Vagina (tissue), 2 donors: Measurements from ENCODE around the gene MAPK14.

Experiments
- CTCF ChIP-seq, 3 experiments: fragments of 450-650 bp in 2 of 3; fragments of 200-600 bp in 1 of 3; sonication (generic) in 1 of 3; IDR thresholded peaks; one replicate each; pipeline ENCODE4 v1.5.1; 2017 to 2019; ENCODE audit warnings: antibody characterized with exemption in 3 of 3, mild to moderate bottlenecking in 2 of 3, moderate library complexity in 2 of 3
- POLR2A ChIP-seq, 2 donors: fragments of 450-650 bp; IDR thresholded peaks; one replicate each; pipeline ENCODE4 v1.6.1; 2017; ENCODE audit warnings: antibody characterized with exemption in 2 of 2, mild to moderate bottlenecking in 2 of 2, moderate library complexity in 2 of 2
- POLR2AphosphoS5 ChIP-seq, 2 donors: sonication (generic); formaldehyde crosslinking; IDR thresholded peaks; one replicate each; pipeline ENCODE4 v1.9.0; 2017; ENCODE audit warnings: antibody characterized with exemption in 2 of 2, mild to moderate bottlenecking in 2 of 2, low read depth in 1 of 2; ENCODE audit not compliant: insufficient read depth in 1 of 2

- no peak for TF ChIP-seq CTCF (IDR thresholded peaks at IDR 0.05)
- no peak for TF ChIP-seq POLR2AphosphoS5 (IDR thresholded peaks at IDR 0.05; ENCODE audit: insufficient read depth in 1 of 2, low read depth in 1 of 2)
- TF ChIP-seq POLR2A (IDR thresholded peaks at IDR 0.05), result no peak
Observed at GRCh38 chr6:36068012-36068392, 40.4 kb downstream of the MAPK14 start.
